ENCODE measurements around the gene LRRC74B. TPM values are rescaled to one million over a fixed set of nuclear protein-coding genes. Genes with fewer than 3 reads are reported as not detected.
"Not testable (repeated sequence)": the region's sequence is repeated elsewhere in the genome, so short reads cannot be mapped to it uniquely, and the experiment has no call there.

The LRRC74B gene
- total and polyA plus RNA-seq, 4 donors: 0.97 to 9.0 (median 2.3) TPM

DNA sequence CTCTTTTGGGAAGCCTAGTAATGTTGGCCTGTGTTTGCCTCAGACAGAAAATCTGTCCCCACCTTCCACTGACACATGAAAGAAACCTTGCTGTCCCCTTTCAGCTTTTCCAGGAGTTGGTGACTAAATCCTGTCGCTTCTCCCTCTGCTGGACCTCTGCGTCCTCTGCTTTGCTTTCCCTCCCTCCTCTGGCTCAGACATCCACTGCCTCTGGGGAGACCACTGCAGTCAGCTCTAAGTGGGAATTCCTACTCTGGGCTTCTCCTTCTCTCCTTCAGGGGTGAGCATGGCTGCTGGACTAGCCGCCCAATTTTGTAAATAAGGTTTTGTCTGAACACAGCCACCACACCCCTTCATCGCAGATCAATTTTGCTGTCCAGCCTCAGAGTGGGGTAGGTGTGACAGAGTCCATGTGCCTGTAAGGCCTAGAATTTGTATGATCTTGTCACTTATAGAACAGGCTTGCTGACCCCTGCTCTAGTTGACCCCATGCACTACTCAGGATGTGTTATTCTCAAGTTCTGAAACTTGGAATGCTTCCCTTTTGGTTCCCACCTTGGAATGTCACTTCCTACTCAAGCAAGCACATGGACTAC lies 23.0 kb downstream of the LRRC74B start:
- DNase-seq: peak in 1 of 3 donors; percentile 18
- 76 to 85% methylated on average over 4 of the region's 4 CpGs for WGBS, 2 donors

DNA sequence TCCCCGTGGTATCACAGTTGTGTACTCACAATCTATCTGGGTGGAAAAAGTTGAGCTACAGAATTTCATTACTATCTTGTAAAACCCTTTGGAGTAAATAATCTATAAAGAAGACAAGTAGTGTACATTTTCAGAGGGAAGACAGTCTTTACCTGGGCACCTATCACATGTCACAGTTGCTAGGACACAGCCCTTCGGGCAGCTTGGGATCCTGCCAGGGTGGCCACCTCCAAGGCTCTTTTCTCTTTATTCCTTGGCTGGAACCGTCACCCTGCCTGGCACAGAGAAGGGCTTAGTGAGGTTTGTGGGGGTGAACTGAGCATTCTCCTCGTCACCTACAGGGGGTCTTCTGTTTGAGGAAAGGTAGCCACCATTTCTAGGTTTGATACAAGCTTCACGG lies 23.6 kb downstream of the LRRC74B start:
- Histone ChIP-seq H3K9me3 (ENCODE audit: control insufficient read depth in 4 of 4, insufficient read depth in 3 of 4, low read length in 3 of 4) (no peaks in the 10 kb centered on the region), H3K4me1 (ENCODE audit: control insufficient read depth in 5 of 5, insufficient read depth in 5 of 5, low read length in 5 of 5) (no peaks in the 10 kb centered on the region), H3K9ac (ENCODE audit: insufficient read depth in 1 of 2, low read length in 2 of 2) (no peak overlapping the region), H3K36me3 (ENCODE audit: control insufficient read depth in 4 of 4, insufficient read depth in 4 of 4, low read length in 4 of 4) (no peaks in the 10 kb centered on the region), H3K4me3 (no peak overlapping the region), H3K27me3 (ENCODE audit: control insufficient read depth in 3 of 3, insufficient read depth in 3 of 3, low read length in 2 of 3) (peaks cover 0 to 4% (median 3%) of the 10 kb centered on the region in 3 donors), H3K27ac (ENCODE audit: low read depth in 1 of 2, low read length in 1 of 2) (no peak overlapping the region)
- DNase-seq: no peak
- 58 to 67% methylated on average over 5 of the region's 5 CpGs for WGBS, 2 donors
- TF ChIP-seq, protein P1, sequence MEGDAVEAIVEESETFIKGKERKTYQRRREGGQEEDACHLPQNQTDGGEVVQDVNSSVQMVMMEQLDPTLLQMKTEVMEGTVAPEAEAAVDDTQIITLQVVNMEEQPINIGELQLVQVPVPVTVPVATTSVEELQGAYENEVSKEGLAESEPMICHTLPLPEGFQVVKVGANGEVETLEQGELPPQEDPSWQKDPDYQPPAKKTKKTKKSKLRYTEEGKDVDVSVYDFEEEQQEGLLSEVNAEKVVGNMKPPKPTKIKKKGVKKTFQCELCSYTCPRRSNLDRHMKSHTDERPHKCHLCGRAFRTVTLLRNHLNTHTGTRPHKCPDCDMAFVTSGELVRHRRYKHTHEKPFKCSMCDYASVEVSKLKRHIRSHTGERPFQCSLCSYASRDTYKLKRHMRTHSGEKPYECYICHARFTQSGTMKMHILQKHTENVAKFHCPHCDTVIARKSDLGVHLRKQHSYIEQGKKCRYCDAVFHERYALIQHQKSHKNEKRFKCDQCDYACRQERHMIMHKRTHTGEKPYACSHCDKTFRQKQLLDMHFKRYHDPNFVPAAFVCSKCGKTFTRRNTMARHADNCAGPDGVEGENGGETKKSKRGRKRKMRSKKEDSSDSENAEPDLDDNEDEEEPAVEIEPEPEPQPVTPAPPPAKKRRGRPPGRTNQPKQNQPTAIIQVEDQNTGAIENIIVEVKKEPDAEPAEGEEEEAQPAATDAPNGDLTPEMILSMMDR (IDR thresholded peaks at IDR 0.05; ENCODE audit: control extremely low read depth, extremely low read depth): no peak
- ATAC-seq (ENCODE audit: insufficient read depth, low FRiP score): no peak

More for the DNA sequence above, 23.0 kb downstream of the LRRC74B start:
- H3K9me3 ChIP-seq (ENCODE audit: control insufficient read depth in 4 of 4, insufficient read depth in 3 of 4, low read length in 3 of 4): no peaks in the 10 kb centered on the region
- H3K27me3 ChIP-seq (ENCODE audit: control insufficient read depth in 3 of 3, insufficient read depth in 3 of 3, low read length in 2 of 3): peaks cover 0 to 4% (median 3%) of the 10 kb centered on the region in 3 donors
- ATAC-seq (ENCODE audit: insufficient read depth, low FRiP score): no peak
- H3K27ac ChIP-seq (ENCODE audit: low read depth in 1 of 2, low read length in 1 of 2): no peak overlapping the region
- no peaks in the 10 kb centered on the region for H3K36me3 ChIP-seq (ENCODE audit: control insufficient read depth in 4 of 4, insufficient read depth in 4 of 4, low read length in 4 of 4)
- H3K4me3 ChIP-seq: no peak overlapping the region
- no peaks in the 10 kb centered on the region for H3K4me1 ChIP-seq (ENCODE audit: control insufficient read depth in 5 of 5, insufficient read depth in 5 of 5, low read length in 5 of 5)
- H3K9ac ChIP-seq (ENCODE audit: insufficient read depth in 1 of 2, low read length in 2 of 2): no peak overlapping the region
- TF ChIP-seq, protein P1 (IDR thresholded peaks at IDR 0.05; ENCODE audit: control extremely low read depth, extremely low read depth): no peak

DNA sequence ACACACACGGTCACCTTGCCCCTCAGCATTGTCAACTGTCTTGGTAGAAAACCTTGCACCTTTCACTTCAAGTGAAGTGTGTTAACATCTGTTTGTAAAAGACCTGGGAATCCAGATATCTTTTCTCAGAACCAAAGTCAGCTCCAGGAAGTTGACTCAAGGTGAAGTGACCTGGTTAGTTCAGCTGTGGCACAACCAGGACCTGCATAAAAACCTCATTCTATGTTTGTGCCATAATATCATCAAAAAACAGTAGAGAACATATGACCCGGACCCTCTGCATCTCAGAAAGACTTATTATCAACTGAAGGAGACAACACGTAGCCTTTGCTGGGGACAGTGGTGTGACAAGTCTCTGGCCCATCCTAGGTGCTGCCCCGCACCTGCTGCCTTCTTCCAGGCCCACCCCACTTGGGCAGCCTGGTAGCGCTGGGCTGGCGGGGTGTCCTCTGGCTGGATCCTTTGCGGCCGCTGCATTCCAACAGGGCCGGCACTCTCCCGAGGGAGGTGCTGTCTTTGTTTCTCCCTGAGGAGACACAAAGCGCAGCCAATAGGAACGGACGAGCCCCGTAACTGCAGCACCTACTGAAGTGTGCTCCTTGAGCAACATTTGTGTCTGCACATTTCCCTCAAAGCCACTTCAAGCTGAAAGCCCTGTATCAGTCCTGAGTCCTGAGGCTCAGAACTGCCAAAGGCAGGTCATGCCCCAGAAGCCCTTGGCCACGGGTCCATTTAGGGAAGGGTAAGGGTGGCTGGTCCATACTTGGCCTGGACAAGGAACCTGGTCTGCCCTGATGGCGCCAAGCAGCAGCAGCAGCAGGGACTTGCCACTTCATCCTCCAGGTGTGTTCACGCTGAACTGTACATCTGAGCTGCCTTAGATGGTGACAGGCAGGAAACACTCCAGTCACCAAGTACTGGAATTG lies 25.2 kb downstream of the LRRC74B start:
- Histone ChIP-seq H3K27me3 (ENCODE audit: control insufficient read depth in 3 of 3, insufficient read depth in 3 of 3, low read length in 2 of 3) (peaks cover 0 to 2% (median under 1%) of the 10 kb centered on the region in 3 donors), H3K36me3 (ENCODE audit: control insufficient read depth in 4 of 4, insufficient read depth in 4 of 4, low read length in 4 of 4) (no peaks in the 10 kb centered on the region), H3K4me1 (ENCODE audit: control insufficient read depth in 5 of 5, insufficient read depth in 5 of 5, low read length in 5 of 5) (no peaks in the 10 kb centered on the region), H3K9me3 (ENCODE audit: control insufficient read depth in 4 of 4, insufficient read depth in 3 of 4, low read length in 3 of 4) (no peaks in the 10 kb centered on the region), H3K27ac (ENCODE audit: low read depth in 1 of 2, low read length in 1 of 2) (no peak overlapping the region), H3K4me3 (no peak overlapping the region), H3K9ac (ENCODE audit: insufficient read depth in 1 of 2, low read length in 2 of 2) (no peak overlapping the region)
- DNase-seq (no peak), ATAC-seq (ENCODE audit: insufficient read depth, low FRiP score) (no peak)
- TF ChIP-seq, protein P1 (IDR thresholded peaks at IDR 0.05; ENCODE audit: control extremely low read depth, extremely low read depth): no peak
- WGBS, 2 donors: 80 to 87% methylated on average over 17 of the region's 17 CpGs

DNA sequence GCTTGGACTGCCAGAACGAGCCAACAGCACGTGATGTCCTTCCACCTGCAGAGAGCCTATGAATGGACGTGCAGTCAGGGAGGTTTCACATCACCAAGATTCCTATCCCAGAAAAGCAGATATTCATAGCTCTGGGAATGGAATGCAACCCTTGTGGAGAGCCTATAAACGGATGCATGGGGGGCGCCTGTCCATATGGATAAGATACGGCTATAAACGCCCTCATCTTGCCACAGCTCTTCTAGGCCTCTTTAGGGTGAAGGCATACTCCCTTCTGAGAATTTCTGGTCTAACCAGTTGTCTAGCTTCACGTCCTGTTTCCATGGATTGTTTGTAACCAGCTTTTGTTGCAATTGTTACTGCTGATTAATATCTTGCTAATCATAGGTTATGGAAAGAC lies 26.1 kb downstream of the LRRC74B start:
- 75 to 81% methylated on average over 8 of the region's 8 CpGs for WGBS, 2 donors
- H3K27ac ChIP-seq (ENCODE audit: low read depth in 1 of 2, low read length in 1 of 2); H3K4me3 ChIP-seq; DNase-seq; ATAC-seq (ENCODE audit: insufficient read depth, low FRiP score); H3K27me3 ChIP-seq (ENCODE audit: control insufficient read depth in 3 of 3, insufficient read depth in 3 of 3, low read length in 2 of 3); H3K9me3 ChIP-seq (ENCODE audit: control insufficient read depth in 4 of 4, insufficient read depth in 3 of 4, low read length in 3 of 4); H3K9ac ChIP-seq (ENCODE audit: insufficient read depth in 1 of 2, low read length in 2 of 2); H3K36me3 ChIP-seq (ENCODE audit: control insufficient read depth in 4 of 4, insufficient read depth in 4 of 4, low read length in 4 of 4); H3K4me1 ChIP-seq (ENCODE audit: control insufficient read depth in 5 of 5, insufficient read depth in 5 of 5, low read length in 5 of 5): not testable (repeated sequence)
